ENCODE data around the gene XPNPEP1.

Gene XPNPEP1

DNA sequence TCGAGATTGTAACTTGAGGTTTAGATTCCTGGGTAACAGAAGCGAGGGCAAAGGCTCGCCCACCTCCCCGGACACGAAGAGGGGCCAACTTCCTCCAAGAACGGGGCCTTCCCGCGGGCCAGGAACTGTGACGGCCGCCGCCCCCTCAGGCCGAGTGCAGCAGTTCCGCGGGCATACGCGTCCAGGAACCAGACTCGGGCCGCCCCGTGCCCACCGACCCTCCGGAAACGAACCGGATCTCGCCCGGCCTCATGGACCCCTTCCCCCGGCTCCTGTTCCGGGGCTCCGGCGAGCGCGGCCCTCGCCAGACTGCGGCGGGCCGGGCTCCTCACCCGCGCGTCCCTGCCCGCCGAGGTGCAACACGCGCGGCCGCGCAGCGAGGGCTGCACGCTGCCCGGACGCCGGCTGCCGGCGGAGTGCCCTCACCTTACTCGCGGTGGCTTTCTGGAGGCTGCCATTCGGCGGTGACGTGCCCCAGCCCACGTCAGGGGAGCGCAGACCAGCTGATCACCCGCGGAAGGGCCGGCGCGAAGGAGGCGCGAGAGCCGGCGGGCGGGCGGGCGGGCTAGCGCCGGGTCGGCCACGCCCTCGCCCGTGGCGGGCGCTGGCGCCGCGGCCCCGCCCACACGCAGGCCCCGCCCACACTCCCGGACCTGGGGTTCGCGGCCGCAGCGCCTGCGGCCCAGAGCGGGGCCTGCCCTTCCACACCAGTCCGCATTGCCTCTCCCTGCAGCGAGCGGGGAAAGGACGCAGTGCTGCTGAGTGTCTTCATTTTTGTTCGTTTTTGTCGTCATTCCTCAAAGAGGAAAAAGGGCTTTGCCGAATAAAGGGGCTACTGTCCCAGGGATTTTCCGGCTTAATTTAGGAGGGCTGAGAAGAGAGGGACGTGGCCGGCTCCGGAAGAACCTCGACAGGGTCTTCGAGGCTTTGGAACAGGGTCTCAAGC lies at the start of gene XPNPEP1:
Gene XPNPEP1, minus strand, starts transcription at position 536 of the 946 bp plus-strand sequence. Its CDS starts 78 bp downstream, at position 458.
- no peak for DNase-seq

DNA sequence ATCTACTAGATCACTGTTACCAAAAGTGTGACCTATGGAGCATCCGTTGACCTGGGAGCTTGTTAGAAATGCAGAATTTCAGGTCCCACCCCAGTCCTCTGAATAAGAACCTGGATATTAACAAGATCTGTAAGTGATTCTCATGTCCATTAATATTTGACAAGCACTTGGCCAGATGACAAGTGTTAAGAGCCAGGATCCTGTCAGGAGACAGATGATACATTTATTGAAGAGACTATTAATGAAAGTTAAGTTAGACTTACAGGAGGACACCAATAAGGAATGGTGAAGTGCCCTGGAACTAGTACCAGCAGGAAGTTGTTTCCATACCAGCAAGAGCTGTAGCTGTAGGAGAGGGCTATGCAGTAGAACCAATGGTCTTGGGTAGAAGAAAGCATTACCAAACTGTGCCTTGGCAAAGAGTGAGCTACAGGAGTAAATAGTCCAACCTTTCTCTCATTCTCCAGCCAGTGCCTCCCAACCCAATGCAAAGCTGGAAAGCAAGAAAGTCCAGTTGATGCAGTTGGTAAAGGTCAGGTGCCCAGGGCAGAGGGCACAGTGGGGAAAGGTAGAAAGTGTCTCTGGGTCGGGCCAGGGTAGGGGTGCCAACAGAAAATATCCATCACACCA lies 49.2 kb upstream of the XPNPEP1 start:
- no peak for DNase-seq

DNA sequence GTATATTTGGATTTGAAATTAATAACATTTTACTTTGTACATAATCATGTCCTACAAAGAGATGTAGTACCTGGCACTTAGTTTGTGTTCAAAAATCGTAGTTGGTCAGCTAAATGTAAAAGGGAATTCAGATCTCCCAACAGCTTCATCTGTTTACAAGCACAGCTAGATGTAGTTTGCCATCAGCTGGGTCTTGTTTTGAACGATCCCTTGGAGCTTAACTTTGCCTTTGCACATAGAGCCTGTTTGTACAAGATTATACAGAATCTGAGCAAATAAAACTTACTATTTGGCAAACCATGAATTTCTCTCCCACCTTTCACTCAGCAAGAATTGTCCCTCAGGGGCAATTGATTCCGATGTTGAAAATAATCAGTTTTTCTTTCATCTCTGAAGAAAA lies 48.3 kb upstream of the XPNPEP1 start:
- DNase-seq: no peak

DNA sequence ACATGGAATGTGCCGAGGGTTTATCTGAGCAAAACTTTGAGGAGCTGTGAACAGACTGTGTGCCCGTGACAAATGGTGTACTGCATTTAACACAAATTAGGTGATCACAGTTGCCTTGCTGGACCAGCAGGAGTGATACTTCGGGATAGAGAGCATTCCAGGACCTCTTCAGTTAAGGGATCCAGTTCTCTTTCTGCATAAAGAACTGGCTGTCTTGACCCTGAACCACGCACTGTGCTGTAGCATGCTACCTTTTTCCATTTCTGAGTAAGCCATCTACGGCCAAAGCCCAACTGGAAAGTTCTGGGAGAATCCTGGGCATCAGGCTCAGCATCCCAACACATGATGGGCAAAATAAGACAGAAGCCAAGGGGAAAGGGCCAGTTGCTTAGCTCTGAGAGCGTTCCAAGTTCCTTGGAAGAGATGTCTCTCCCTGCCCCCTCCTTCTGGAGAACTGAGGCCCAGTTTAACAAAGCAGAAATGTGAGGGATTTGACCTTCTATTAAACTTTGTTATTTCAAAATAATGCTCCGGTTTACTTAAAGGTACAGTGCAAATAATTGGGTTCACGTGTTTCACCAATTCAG lies 46.5 kb upstream of the XPNPEP1 start:
- DNase-seq: no peak

DNA sequence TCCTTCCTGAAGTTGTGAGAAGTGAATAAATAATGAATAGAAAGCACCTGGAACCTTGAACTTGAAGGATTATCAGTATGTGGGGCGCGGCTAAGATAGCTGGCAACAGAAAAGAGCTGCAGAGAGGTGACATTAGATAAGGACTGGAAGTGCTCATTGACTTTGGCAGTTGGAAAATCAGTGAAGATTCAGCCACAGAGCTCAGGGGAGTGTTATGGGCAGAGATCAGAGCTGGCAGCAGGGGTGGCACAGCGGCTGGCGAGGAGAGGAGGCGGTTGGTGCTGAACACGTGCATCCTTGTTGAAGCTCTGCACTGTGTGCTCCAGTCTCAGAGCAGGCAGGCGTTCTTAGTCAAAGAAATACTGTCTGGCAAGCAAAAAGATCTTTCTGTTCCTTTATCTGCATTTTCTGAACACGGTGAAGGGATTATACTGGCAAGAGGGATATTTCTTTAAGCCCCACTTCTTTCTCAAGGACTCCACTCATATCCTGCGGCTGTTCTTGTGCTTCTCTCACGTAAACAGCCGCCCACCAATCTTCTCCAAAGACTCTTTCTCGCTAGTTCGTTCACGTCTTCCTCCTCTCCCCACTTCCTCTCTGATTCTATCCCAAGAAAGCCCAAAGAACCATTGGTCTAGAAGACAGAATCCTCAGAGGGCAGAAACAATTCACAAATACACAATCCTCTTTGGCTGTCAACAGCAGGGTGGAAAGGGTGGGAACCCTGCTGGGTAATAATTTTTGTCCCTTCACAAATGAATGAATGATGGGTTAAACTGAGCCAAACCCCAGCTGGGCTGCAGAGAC lies 45.8 kb upstream of the XPNPEP1 start:
- no peak for DNase-seq

DNA sequence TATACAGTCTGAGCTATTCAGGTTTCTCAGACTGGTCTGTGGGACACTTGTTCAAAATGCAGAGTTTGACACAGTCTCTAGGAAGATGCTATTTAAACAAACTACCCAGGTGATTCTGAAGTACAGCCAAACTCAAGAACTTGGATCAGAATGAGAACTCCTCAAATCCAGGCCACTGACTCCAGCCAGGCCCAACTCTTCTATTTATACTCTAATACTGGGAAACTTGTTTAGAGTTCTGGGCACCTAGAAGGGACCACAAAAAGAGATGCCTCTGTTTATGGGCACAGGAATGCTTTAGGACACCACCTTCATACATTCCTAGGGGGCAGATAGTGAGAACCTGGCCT lies 44.4 kb upstream of the XPNPEP1 start:
- DNase-seq: no peak

DNA sequence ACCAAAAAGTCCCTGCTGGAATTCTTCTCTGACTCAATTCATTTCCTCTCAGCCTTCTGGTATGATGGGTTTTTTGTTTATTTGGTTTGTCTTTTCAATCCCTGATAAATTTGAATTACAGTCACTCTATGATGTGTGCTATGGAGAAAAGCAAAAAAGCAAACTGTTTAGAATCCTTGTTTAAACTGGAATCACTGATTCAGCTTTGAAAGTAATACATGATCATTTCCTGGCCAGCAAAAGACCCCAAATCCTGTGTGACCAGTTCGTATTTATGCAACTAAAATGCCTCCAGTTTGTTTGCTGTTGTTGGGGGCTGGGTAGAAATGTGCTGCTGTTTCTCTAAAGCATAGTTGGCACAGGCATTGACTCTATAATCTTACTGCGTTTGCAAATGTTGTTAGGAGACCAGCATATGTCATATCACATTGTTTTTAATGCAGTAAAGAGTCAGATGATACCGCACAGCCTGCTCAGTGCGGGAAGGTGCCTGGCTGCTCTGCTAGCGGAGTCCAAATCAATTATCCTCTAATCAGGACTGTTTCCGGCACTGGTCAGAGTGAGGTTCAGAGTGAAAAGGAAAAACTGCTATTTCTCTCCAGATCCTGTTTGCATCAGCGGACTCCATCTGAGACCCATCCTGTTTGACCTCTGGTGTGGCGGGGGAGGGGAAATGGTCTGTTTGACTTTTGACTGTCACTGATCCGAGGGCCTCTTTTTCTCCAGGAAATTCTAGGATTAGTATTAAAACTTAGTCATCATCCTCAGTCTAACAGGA lies 43.8 kb upstream of the XPNPEP1 start:
- no peak for DNase-seq

DNA sequence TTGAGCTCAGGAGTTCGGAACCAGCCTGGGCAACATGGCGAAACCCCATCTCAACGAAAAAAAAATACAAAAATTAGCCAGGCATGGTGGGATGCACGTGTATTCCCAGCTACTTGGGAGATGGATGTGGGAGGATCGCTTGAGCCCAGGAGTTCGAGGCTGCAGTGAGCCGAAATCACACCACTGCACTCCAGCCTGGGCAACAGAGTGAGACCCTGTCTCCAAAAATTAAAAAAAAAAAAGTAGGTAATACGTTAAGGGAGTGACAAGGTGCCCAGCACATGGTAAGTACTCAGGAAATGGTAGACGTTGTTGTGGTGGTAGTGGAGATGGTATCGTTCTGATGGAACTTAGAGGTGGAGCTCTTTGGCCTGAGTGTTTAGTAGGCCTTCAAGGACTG lies 41.0 kb upstream of the XPNPEP1 start:
- no peak for DNase-seq

DNA sequence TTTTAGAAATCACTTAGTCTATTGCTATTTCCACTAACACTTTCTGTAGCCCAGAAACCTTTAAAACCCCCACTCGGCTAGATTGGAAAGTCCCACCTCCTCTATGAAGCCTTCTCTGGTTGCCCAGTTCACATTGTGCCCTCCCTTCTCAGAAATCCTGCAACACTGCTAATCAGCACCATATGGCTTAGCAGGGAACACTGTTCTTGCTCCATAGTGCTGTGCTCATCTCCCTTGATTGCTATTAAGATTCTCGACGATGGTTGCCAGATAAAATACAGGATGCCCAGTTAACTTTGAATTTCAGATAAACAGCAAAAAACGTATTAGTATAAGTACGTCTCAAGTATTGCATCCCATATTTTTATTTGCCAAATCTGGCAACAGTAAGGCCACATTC lies 40.1 kb upstream of the XPNPEP1 start:
- no peak for DNase-seq

DNA sequence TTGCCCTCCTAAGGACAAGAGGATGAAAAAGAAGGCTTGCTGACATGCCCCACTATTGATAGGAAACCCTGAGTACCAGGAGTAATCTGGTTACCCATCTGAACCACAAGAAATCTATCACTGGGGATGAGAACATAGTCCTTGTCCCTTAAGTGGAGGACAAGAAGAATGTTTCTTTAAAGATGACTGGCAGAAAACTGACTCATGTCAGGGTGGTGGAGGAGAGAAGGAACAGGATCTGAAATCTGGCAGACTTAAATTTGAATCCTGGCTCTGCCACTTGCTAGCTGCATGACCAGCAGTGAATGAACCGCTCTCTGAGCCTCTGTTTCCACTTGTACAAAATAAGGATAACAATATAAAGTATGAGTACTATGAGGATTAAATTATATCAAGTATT lies 38.9 kb upstream of the XPNPEP1 start:
- DNase-seq: no peak

DNA sequence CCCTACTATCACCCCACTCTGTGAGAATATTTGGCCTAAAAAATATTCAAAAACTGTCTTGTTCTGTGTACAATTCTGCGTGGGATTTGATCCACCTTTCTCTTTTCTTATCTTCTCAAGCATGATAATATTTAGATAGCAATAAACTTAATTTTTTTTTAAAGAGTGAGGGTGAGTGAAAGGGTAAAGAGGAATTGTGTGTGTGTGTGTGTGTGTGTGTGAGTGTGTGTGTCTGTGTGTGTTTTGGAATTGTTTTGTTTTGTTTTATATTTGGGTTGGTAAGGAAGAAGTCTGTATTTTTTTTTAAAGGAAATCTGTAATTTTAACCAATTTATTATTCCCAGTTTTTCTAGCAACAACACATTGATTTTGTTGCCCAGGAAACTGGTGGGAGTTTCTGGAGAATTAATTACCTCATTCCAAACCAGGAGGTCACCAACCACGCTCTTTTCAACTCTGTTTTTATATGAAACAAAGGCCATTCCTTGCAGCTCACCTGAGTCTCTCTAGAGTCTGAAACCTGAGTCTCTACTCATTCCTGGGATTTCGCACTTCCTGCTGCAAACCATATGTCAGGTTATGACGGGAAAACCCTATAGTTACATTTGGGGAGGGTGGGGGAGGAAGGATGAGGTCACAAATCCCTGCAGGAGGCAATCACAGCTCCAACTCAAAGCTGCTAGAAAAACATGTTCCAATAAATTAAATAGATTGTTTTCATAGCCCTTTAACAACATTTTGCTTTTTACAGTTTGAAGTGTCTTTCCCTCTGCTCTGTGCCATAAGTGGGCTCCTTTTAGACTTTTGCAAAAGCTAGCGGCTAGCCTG lies 38.1 kb upstream of the XPNPEP1 start:
- DNase-seq: no peak

DNA sequence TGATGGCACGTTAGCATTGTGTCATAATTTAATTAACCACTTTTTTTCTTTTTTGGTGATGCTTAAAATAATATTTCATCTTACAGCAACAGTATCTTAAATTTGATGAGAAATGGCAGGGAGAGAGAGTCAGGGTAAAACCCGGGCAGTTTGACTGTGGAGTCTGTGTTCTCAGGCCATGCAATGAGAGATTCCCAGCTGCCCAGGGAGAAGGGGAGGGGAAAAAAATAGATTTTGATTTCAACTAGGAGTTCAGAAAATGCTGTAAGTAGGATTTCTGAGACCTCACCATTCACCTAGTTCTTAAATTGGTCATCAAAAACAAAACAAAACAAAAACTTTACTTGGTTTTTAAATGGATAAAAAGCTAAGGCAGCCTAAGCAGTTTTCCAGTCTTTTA lies 37.4 kb upstream of the XPNPEP1 start:
- DNase-seq: no peak

DNA sequence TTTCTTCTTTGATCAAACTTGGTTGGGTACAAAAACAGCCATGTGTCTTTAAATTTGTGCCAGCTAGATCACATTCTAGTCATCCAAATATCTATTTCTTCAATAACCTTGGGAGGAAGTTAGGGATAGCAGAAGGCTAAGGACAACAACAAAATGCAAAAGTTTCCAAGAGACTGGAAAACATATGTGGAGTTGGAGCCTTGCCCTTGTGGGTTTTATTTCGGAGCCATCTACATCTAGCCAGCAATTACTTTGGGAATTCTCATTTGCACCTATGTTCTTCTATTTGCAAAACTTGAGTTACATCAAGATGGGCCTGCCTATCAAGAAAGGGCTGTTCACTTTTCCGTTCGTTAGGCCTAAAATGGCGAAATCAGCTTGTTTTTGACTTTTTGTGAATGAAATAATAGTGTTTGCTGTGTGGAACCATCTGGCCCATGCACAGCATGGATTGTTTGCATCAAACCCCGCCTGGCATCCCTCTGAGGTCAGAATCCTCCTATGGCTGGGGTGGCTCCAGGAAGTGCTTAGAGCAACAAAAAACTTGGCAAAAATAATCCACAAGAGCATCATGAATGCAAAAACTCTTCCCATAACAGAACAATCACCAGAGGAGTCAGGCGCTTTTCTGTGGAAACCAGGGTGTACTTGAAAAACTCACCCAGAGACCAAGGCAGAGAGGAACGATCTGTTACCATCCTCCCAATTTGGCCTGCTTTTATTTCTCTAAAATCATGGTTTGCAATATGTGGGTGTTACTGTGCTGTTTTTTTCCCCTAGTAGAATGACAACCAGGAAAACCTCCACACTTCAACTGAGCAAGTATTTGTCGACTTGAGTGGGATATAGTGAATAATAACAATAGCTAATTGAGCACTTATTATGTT lies 36.2 kb upstream of the XPNPEP1 start:
- DNase-seq: no peak

DNA sequence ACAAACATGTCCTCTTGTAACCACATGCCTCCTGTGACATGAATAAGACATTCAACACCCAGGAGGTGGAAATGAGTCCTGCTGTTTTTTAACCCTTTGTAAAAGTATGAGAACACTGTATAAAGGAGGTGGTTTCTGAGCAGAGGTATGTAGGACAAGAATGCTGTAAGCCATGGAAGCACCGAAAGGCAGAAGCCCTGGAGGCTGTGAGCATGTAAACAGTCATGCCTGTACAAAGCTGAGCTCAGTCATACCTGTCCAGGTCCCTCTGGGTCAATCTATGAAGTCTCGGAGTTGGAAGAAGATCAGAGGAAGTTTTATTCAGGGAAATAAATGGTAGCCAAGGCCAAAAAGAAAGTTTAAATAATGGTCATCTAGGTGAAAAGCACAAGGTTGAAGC lies 34.7 kb upstream of the XPNPEP1 start:
- DNase-seq: no peak

DNA sequence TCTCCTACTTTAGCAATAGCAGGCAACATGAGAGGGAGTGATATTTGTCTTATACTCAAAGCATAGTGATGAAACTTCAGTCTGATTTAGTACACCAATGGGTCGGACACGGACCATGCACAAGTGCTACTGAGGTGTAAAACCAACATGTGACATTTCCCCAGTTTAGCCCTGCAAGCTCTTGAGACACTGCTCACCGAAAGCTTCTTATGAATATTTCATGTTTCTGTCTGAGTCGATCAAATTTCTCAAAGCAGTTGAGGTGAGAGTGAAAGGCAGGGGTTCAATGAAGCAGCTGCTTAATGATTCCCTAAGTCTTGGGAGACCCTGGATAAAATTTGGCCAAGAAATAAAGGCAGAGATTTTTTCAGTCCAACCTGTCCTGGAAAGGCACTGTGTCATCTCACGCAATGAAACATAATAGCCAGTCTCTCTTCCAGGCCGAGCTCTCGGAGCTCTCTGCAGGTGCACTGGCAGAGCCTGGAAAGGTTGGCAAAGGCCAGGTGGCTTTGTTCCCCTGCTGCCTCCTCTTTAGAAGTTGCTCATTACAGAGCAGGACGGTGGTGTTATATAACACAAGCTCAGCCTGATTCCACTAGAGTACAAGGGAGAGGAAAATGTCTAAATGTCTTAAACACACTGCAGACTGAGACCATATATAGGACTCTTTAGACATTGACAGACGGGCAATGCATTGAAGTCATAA lies 33.9 kb upstream of the XPNPEP1 start:
- DNase-seq: no peak

DNA sequence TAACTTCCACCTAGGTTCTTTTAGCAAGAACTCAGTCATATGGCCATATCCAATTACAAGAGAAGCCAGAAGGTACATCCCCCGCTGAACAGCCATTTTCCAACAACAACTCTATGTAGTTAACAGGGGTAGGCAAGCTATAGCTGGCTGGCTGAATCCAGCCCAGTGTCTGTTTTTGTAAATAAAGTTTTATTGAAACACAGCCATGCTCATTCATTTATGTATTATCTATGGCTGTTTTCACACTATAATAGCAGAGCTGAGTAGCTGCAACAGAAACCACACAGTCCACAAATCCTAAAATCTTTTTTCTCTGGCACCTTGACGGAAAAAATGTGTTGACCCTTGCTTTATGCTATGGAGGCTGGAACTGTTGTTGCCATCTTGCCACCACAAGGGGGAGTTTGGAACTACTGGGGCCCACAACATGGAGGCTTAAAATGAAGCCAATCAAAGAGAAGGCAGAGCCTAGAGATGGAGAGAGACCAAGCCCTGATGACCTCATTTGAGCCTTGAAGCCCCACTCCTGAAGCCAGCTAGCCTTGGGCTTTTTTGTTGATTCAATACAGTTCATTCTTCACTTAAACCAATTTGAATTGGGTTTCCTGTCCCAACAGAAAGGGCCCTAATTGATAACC lies 33.3 kb upstream of the XPNPEP1 start:
- DNase-seq: no peak

DNA sequence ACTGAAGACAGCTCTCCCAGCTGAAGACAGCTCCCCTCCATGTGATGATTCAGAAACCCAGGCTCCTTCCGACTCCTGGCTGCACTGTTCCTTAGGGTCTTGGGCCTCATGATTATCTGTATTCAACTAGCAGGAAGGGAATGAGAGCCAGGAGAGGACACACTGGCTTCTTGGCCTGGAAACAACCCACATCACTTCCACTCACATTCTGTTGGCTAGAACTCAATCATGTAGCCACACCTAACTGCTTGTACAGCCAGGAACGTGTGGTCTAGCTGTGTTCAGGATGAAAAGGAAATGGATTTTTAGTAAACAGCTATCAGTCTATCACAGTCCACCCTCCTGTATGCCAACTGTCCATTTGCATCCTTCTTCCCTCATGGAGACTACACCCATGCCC lies 30.5 kb upstream of the XPNPEP1 start:
- no peak for DNase-seq

DNA sequence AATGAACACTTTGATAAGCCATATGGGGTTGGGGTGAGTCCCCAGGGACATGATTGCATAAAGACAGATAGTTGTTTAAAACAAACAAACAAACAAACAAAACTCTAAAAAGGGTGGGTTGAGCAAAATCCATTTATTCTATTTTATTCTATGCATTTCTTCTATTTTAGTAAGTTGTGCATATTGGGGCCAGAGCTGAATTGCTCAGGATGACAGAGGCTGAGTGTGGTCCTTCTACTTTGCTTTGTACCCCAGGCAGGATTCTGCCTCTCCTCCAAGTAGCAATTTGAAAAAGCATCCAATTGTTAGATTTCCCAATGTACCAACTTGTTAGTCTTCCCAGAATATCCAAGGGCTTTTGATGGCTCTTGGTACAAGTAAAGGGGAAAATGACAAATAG lies 29.2 kb upstream of the XPNPEP1 start:
- DNase-seq: no peak
